NB4 (cell line): ENCODE data around the gene SLC15A4.

Experiments used
- DNase-seq: peaks from one replicate; pipeline ENCODE4 v3.0.0; 2010; ENCODE audit warnings: low read depth
- H3K4me3 ChIP-seq: one replicate; pipeline ENCODE4 v1.5.1; 2011; ENCODE audit warnings: mild to moderate bottlenecking, low read depth, low read length, moderate library complexity
- MAX ChIP-seq: IDR thresholded peaks from 2 replicates; pipeline ENCODE4 v1.6.1; 2011; ENCODE audit warnings: low read depth, low read length
- MYC ChIP-seq: IDR thresholded peaks from 2 replicates; pipeline ENCODE4 v1.6.1; 2011; ENCODE audit warnings: low read depth, low read length
- POLR2A ChIP-seq: IDR thresholded peaks from 2 replicates; pipeline ENCODE4 v1.6.1; 2011; ENCODE audit warnings: mild to moderate bottlenecking; ENCODE audit not compliant: insufficient read length; ENCODE audit errors: extremely low read depth
- TF ChIP-seq, protein P1 (sequence below): IDR thresholded peaks from one replicate; pipeline ENCODE4 v1.5.1; 2012; ENCODE audit warnings: low read depth, low read length

Gene SLC15A4

DNA sequence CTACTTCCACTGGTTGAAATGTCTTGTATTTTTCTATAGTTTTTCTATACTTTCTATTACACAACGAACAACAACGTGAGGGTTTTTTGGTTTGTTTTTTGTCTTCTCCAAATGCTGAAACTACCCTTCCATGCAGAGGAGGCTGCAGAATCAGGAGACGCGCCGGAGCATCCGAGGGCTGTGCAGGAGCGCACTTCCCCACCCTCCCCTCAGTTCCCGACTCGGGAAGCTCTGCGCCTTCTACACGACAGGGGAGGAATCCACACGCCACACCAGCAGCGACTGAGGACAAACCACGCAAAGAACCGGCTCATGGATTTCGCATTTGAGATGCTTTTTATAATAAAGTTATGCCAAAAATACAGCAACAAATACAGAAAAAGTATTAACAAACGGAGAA is 30.9 kb downstream of the SLC15A4 start:
- TF ChIP-seq POLR2A (no peak), MAX (no peak), MYC (no peak)
- TF ChIP-seq, protein P1, sequence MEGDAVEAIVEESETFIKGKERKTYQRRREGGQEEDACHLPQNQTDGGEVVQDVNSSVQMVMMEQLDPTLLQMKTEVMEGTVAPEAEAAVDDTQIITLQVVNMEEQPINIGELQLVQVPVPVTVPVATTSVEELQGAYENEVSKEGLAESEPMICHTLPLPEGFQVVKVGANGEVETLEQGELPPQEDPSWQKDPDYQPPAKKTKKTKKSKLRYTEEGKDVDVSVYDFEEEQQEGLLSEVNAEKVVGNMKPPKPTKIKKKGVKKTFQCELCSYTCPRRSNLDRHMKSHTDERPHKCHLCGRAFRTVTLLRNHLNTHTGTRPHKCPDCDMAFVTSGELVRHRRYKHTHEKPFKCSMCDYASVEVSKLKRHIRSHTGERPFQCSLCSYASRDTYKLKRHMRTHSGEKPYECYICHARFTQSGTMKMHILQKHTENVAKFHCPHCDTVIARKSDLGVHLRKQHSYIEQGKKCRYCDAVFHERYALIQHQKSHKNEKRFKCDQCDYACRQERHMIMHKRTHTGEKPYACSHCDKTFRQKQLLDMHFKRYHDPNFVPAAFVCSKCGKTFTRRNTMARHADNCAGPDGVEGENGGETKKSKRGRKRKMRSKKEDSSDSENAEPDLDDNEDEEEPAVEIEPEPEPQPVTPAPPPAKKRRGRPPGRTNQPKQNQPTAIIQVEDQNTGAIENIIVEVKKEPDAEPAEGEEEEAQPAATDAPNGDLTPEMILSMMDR, result no peak
- no peak for DNase-seq
- no peak overlapping the region for H3K4me3 ChIP-seq

DNA sequence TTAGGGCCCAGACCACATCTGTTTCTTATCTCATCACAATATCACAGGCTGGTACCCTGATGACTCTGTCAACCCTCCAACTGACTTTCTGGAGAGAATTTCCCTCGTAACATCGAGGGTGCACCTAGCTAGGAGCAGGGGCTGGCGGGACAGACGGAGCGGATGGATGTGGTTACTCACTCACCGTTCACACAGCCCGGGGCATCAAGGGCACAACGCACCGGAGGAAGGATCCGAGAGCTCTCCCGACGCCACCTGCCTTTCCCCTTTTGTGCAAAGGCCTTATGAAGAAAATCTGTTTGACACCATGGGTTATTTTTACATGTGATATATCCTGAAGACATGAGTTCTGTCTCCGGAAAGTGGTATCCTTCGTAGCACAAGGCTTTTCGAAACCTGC is 31.4 kb downstream of the SLC15A4 start:
- no peak for TF ChIP-seq POLR2A
- no peak for TF ChIP-seq MYC
- TF ChIP-seq, protein P1, result no peak
- no peak for TF ChIP-seq MAX
- DNase-seq, result no peak
- no peak overlapping the region for H3K4me3 ChIP-seq

- TF ChIP-seq, protein P1, result no peak
- TF ChIP-seq POLR2A (no peak), MYC (no peak), MAX (no peak)
- no peak overlapping the region for H3K4me3 ChIP-seq
- DNase-seq, result peak; percentile 23
Measured at GRCh38 chr12:128791395-128792322, 32.1 kb downstream of the SLC15A4 start.

GRCh38 chr12:128790653-128791373 is 32.9 kb downstream of the SLC15A4 start:
- TF ChIP-seq MYC, result no peak
- TF ChIP-seq POLR2A, result no peak
- TF ChIP-seq, protein P1, result no peak
- TF ChIP-seq MAX, result no peak
- DNase-seq, result no peak
- H3K4me3 ChIP-seq, result no peak overlapping the region

DNA sequence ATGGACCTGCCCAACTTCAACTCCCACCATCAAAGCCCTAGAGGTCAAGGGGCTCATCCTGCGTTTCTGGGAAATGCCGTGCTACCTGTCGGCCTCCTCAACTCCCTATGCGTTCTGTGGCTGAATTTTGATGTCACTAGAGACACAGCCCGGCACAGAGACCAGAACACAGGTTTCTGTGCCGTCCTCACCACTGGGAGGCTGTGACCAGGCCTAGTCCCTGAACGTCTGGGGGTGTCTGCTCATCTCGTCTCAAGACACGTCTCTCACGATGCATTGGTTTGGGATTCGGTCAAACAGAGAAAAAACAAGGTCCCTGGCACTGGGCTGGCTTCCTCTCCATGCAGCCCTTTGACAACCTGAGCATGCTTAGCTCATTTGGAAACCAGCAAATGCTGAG is 33.5 kb downstream of the SLC15A4 start:
- no peak for DNase-seq
- TF ChIP-seq MAX, result no peak
- TF ChIP-seq MYC, result no peak
- TF ChIP-seq POLR2A, result no peak
- TF ChIP-seq, protein P1, result no peak

More for the DNA sequence above, 33.5 kb downstream of the SLC15A4 start:
- H3K4me3 ChIP-seq, result no peak overlapping the region
